T-cell (primary cell): ENCODE data around the gene CCDC195. TPM values are rescaled to one million over a fixed set of nuclear protein-coding genes. Genes with fewer than 3 reads are reported as not detected.

Source experiments
- ATAC-seq, 4 experiments: fragments of 200-7000 bp in 3 of 4; fragments of 150-1000 bp in 1 of 4; cut with Tn5 transposase; replicated peaks in 1 of 4; 1 replicate in 3 of 4; 2 replicates in 1 of 4; pipeline ENCODE4 v1.10.0; 2021; ENCODE audit warnings: moderate library complexity in 3 of 4, mild to moderate bottlenecking in 2 of 4, moderate number of reproducible peaks in 1 of 4
- CTCF ChIA-PET, 2 donors: fragments of 300-600 bp; sonication (Branson Sonifier 250); formaldehyde crosslinking; loops; one replicate each; lab custom pipeline; 2022; ENCODE audit warnings: antibody characterized with exemption in 2 of 2; lab: Charles Lee
- POLR2A ChIA-PET, 2 donors: fragments of 300-600 bp; sonication (Branson Sonifier 250); formaldehyde crosslinking; loops; one replicate each; lab custom pipeline; 2022; ENCODE audit warnings: antibody characterized with exemption in 2 of 2; lab: Charles Lee
- DNase-seq, 35 experiments: peaks; one replicate each; pipeline versions ENCODE4 v3.0.0 to v3.0.0-alpha.2; 2013 to 2023
- H3K27ac ChIP-seq: one replicate; pipeline ENCODE4 v1.5.1; 2013; ENCODE audit warnings: low read length
- H3K27me3 ChIP-seq, 2 experiments: replicated peaks in 1 of 2; 1 replicate in 1 of 2; 2 replicates in 1 of 2; pipeline versions ENCODE4 v1.6.1 to v1.7.0; 2013; ENCODE audit warnings: low read length in 1 of 2, mixed read lengths in 1 of 2; ENCODE audit not compliant: control insufficient read depth in 2 of 2, insufficient read depth in 2 of 2; ENCODE audit errors: extremely low read depth in 1 of 2
- H3K36me3 ChIP-seq, 2 donors: 1 replicate in 1 of 2; 2 replicates in 1 of 2; pipeline versions ENCODE4 v1.6.1 to v1.7.0; 2013; ENCODE audit warnings: low read length in 1 of 2; ENCODE audit not compliant: control insufficient read depth in 2 of 2, insufficient read depth in 1 of 2; ENCODE audit errors: extremely low read depth in 1 of 2
- H3K4me1 ChIP-seq, 2 experiments: 1 replicate in 1 of 2; 2 replicates in 1 of 2; pipeline versions ENCODE4 v1.6.1 to v1.7.0; 2013; ENCODE audit warnings: low read length in 2 of 2, mixed read lengths in 1 of 2; ENCODE audit not compliant: insufficient read depth in 2 of 2, control insufficient read depth in 1 of 2; ENCODE audit errors: extremely low read depth in 1 of 2
- H3K4me3 ChIP-seq, 2 donors: 1 replicate in 1 of 2; 2 replicates in 1 of 2; pipeline versions ENCODE4 v1.5.1 to v1.7.0; 2013; ENCODE audit warnings: mild to moderate bottlenecking in 2 of 2, low read length in 1 of 2, moderate library complexity in 1 of 2; ENCODE audit not compliant: control insufficient read depth in 1 of 2; ENCODE audit errors: extremely low read depth in 1 of 2
- H3K9me3 ChIP-seq: 2 replicates; pipeline ENCODE4 v1.7.0; 2013
- H3K27ac Mint-ChIP-seq, 2 donors: one replicate each; pipeline ENCODE4 v1.8.0; 2020 to 2021; ENCODE audit warnings: mild to moderate bottlenecking in 2 of 2, mixed read lengths in 2 of 2
- H3K27me3 Mint-ChIP-seq, 2 donors: one replicate each; pipeline ENCODE4 v1.8.0; 2021 to 2022; ENCODE audit warnings: mixed read lengths in 2 of 2
- H3K36me3 Mint-ChIP-seq: one replicate; pipeline ENCODE4 v1.8.0; 2021; ENCODE audit warnings: mixed read lengths
- H3K4me1 Mint-ChIP-seq, 3 donors: one replicate each; pipeline ENCODE4 v1.8.0; 2020 to 2022; ENCODE audit warnings: mixed read lengths in 3 of 3, mild to moderate bottlenecking in 1 of 3
- H3K4me3 Mint-ChIP-seq, 3 donors: one replicate each; pipeline ENCODE4 v1.8.0; 2020 to 2022; ENCODE audit warnings: mild to moderate bottlenecking in 3 of 3, mixed read lengths in 3 of 3, moderate library complexity in 3 of 3
- H3K9me3 Mint-ChIP-seq, 3 donors: one replicate each; pipeline ENCODE4 v1.8.0; 2020 to 2022; ENCODE audit warnings: mixed read lengths in 3 of 3
- WGBS: methylation state at CpG from one replicate; pipeline ENCODE4 v1.1.5; 2013; ENCODE audit warnings: missing lambda C conversion rate; ENCODE audit not compliant: insufficient coverage; 5-methylcytosine and 5-hydroxymethylcytosine counted together
- total RNA-seq, 35 experiments: library from RNA in 6 of 35; stranded (reverse) in 6 of 35; fragments of 120-200 nt in 1 of 35; gene quantifications; one replicate each; pipeline versions ENCODE4 v1.2.1 to v1.2.4 and lab custom pipeline; 2013 to 2026

The CCDC195 gene
- total RNA-seq, 5 donors from 2014 or later (not counting 1 experiment from before 2014, with no cell fraction given) = not detected

DNA sequence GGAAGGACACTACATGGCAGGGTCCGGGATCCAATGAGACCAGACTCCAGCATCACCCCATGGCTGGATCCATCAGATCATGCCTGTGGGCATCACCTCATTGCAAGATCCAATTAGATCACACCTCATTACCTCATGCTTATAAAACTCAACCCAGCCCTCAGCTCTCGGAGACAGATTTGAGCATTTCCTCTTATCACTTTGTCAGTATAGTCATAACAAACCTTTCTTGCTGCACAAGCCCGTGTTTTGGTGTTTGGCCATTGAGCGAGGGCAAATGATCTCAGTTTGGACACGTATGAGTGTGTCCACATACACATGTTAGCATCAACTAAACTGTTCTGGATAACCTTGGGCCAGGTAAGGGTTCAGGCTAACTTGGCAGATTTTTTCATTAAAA lies 58.8 kb downstream of the CCDC195 start:
- WGBS = 75% methylated on average over 3 of the region's 5 CpGs

DNA sequence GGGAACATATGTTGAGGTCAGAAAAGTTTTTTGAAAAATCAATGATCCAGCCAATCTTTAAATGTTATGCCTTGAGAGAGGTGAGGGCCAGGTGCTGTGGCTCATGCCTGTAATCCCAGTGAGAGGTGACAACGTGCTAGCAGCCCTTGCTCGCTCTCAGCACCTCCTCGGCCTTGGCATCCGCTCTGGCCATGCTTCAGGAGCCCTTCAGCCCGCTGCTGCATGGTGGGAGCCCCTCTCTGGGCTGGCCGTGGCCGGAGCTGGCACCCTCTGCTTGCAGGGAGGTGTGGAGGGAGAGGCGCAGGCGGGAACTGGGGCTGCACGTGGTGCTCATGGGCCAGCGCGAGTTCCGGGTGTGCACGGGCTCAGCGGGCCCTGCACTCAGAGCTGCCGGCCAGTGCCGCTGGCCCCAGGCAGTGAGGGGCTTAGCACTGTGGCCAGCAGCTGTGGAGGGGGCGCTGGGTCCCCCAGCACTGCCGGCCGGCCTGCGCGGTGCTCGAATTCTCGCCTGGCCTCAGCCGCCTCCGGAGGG lies 61.1 kb downstream of the CCDC195 start:
- ChIA-PET POLR2A (no interaction called here), CTCF (no interaction called here)
- H3K4me3 ChIP-seq = no peak overlapping the region
- 83% methylated on average over 14 of the region's 26 CpGs for WGBS
- no peaks in the 10 kb centered on the region for H3K4me1 ChIP-seq
- Mint-ChIP-seq H3K27me3 (peaks cover 0 to 2% of the 10 kb centered on the region in 2 donors), H3K4me1 (no peaks in the 10 kb centered on the region), H3K9me3 (no peaks in the 10 kb centered on the region), H3K4me3 (no peak overlapping the region), H3K27ac (no peak overlapping the region), H3K36me3 (no peaks in the 10 kb centered on the region)
- H3K27ac ChIP-seq = no peak overlapping the region
- ATAC-seq (no peak), DNase-seq (no peak)
- peaks cover 0 to 2% of the 10 kb centered on the region in 2 experiments for H3K27me3 ChIP-seq
- no peaks in the 10 kb centered on the region for H3K9me3 ChIP-seq
- no peaks in the 10 kb centered on the region for H3K36me3 ChIP-seq

More for the DNA sequence above, 58.8 kb downstream of the CCDC195 start:
- ATAC-seq = no peak
- Histone ChIP-seq H3K9me3 (no peaks in the 10 kb centered on the region), H3K4me3 (no peak overlapping the region), H3K4me1 (no peaks in the 10 kb centered on the region), H3K36me3 (no peaks in the 10 kb centered on the region), H3K27ac (no peak overlapping the region), H3K27me3 (peaks cover 0 to 2% of the 10 kb centered on the region in 2 experiments)
- Mint-ChIP-seq H3K4me1 (no peaks in the 10 kb centered on the region), H3K27ac (no peak overlapping the region), H3K27me3 (peaks cover 2 to 4% of the 10 kb centered on the region in 2 donors), H3K9me3 (peaks cover 0 to 4% (median 0%) of the 10 kb centered on the region in 3 donors), H3K36me3 (no peaks in the 10 kb centered on the region), H3K4me3 (no peak overlapping the region)
- CTCF ChIA-PET = no interaction called here
- POLR2A ChIA-PET = no interaction called here
- no peak for DNase-seq

Other genes with a start within 250 kb of the CCDC195 start
- 10 to 100 TPM; 66.1 to 95.9 (median 82.7) TPM for gene CUL3, start 131.0 kb downstream of the CCDC195 start, total RNA-seq